ENCODE data around the gene NTRK2.

The NTRK2 gene

DNA sequence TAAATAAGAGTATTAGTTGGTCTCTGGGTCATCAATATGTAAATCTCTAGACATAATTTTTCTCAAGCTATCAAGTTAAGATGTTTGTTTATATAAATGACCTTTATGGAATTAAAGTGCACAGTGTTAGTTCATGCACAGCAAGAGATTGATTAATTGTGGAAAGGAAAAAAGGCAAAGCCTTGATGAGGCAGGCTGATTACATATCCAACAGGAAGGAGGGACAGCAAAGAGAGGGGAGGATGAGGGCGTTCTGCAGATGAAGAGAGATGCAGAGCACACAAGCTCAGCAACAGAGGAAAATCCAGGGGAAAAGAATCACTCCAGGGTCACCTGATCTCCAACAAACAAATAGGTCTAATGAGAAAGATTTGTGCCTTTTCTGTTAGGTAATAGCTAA is 16.5 kb downstream of the NTRK2 start:
- DNase-seq, result no peak

DNA sequence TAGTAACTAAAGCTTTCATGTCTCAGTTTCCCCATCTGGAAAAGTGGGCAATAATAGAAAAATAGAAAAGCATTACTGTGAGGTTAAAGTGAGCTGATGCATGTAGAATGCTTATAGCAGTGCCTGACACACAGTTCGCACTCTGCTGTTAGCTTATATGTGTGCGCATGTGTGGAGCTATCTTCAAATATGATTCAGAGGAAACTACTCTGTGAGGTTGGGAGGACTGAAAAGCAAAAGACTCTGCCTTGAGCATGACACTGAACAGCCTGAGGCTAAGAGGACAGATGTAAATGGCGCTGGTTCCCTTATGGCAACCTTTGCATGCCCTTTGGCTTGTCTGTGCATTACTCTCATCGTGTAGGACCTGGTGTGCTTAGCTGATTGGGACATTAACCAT is 19.4 kb downstream of the NTRK2 start:
- no peak for DNase-seq

DNA sequence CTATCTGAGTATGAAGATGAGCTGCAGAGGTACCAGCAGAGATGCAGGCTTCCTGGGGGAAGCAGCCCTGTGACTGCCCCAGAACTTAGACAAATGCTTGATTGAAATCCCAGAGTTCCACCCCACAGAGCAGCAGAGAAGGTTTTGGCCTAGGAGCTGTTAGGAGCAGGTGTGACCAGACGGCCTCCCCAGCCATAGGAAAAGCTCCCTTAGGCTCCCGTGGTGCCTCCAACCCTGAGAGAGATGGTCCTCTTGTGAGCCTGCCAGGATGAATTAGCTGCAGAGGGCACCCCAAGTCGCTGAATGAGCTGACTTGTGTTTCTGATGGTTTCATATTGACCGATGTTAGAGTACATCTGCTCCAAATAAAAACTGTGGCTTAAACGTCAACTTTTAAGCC is 22.1 kb downstream of the NTRK2 start:
- no peak for DNase-seq

DNA sequence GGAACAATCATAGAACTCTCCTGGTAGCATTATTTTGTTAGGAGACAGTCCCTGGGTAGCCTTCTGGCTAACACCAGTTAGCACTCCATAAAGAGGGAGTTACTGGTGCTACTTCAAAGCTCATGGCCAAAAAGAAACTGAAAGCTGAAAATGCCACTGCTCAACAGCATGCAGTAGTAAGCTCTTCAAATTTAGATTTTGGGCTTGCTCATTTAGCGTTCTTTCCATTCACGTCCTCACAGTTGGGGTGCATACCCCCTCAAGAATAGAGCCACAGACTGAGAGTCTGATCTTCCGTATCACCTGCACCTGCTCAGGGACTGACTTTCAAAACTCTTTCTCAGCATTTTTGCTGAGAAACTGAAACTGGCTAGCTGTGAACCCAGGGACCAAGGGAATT is 24.7 kb downstream of the NTRK2 start:
- DNase-seq, result no peak

DNA sequence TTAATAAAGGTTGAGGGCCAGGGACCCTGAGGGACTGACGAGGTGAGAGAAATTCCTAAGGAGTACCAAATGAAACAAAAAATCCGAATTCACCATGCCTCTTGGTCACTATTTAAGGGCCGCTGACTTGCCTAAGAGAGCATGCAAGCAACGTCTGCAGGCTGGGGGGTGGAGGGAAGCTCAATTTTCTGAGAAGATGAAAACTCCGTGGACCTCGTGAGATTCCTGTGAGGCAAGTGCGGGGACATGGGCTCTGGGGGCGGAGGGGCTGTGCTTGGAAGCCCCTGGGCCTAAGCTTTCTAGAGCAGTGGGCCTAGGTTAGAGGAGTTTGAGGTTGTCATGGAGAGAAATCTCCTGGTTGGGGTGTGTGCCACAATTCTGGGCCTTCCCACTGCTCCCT is 27.5 kb downstream of the NTRK2 start:
- DNase-seq, result no peak

DNA sequence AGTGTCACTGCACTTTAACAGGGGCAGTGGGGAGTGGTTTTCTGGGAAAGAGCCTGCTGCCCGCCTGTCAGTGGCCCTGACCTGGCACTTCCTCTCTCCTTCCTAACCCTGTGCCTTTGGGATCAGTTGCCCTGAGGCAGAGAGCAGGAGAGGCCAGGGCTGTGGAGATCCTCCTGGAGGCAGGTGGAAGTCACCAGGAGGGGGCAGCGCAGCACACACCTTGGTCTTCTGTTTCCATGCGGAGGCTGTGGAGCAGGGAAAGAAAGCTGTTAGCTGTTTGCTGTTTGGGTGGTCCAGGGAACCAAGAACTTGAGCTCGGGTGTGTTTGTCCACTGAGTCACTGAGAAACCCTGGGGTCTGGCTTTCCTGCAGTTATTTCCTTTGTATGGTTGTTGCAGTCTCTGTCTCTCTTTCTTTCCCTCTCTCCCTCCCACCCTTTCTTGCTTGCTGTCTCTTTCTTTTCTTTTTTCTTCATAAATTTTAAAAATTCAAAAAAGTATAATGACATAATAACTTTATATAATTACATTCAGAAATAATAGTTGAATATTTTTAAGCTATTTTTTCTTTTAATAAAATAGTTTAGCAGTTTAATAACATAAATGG is 28.1 kb downstream of the NTRK2 start:
- DNase-seq, result peak in 1 of 2 donors; percentile 29

- DNase-seq, result no peak
Measured at GRCh38 chr9:84698323-84698722, 28.8 kb downstream of the NTRK2 start.

GRCh38 chr9:84699984-84700383 is 30.5 kb downstream of the NTRK2 start:
- DNase-seq, result no peak

DNA sequence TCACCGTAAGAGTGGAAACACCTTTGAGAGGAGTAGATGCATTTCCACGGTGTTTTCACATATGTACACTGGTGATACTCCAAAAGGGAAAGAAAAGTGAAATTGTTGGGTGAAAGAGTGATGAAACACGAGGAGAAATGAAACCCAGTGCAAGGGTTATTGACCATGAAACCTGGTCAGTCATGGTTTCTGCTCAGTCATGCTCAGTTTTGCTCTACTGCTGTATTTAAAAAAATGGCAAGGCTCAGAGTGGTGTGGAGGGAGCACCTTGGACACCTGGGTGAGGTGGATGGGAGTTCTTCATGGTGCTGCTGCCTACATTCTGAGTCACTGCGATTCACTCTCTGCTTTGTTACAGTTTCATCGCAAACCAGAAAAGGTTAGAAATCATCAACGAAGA is 32.3 kb downstream of the NTRK2 start:
- DNase-seq, result no peak

GRCh38 chr9:84702471-84702870 is 32.9 kb downstream of the NTRK2 start:
- no peak for DNase-seq

DNA sequence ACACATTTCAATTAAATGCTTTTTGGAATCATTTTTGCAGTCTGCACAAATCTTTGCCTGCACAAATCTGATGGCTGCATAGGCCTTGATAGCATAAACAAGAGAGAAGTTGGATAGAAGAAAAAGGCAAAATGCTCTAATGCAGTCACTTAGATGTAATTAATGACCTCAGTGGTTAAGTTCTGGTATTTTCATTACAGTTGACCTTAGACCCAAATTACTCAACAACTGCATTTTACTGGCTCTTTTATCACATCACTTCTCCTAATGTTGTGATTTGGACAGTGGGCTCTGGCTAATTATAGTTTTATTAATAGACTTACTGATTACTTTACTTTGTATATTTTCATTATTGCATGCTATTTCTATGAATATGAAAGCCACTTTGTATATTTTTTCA is 34.3 kb downstream of the NTRK2 start:
- DNase-seq, result no peak

DNA sequence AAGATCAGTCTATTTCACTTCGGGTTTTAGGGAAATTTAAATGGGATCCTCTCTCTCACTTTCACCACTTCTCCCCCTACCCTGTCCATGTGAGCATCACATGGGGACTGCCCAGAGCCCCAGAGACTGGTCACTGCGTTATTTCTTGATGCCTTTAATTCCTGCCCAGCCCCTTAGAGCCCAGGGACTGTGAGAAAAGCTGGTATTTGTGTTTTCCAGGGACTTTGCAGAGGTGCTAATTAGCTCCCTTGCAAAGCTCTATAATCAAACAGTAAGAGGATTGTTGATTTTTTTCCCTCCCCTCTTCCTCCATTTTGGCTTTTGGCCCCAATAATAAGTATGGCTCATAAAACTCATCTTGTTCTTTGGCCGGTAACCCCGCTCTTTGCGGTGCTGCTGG is 35.6 kb downstream of the NTRK2 start:
- DNase-seq, result no peak

- DNase-seq, result no peak
Measured at GRCh38 chr9:84708400-84708799, 38.9 kb downstream of the NTRK2 start.

DNA sequence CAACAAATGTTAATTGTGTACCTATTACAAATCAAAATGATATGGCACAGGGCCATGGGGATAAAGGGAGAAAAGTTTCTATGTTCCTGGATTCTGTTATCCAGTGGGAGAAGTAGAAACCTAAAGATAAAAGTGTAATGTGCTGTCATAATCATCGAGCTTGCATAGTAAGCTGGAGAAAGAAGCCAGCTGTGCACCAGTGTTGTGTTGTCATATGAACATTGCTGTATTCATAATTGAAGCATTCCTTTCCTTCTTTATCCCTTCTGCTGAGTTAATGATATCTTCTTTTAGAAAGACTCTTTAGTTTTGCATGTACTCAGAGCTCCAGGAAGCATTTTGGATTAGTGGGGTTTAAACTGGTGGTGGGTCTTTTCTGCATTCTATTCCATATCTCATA is 39.5 kb downstream of the NTRK2 start:
- DNase-seq, result no peak

- DNase-seq, result no peak
Measured at GRCh38 chr9:84710701-84711397, 41.3 kb downstream of the NTRK2 start.

DNA sequence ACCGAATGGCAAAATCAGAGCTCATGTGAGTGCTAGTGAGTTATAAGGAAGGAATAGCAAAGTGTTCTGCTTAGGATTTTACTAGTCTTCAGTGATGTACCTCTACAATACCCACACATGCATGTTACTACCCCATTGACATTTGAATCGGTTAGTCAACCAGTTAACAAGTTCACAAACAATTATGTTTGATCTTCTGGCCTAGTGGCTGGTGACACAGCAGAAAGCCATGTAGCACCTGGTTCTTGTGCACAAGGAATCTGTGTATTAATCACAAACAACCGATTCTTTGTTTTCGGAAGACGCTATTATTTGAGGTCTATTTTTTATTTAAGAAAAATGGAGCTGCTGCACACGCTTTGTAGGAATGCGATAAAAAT is 41.9 kb downstream of the NTRK2 start:
- DNase-seq, result no peak

DNA sequence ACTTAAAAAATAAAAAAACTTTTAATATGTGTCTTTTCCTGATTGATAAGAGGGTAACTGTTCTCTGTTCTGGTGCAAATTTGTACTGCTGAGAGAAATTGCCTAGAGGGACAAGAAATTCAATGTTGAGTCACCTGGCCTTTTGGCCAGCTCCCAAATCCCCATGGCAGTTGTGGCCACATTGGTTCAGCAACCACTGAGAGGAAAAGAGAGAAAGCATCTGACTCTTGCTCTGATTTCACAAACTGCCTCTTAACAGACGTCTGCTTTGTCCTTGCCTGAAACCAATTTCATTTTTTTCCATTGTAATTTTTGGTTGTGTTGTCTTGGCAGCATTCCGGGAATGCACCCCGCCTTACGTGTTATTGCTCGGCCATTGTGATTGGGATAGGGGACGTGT is 42.4 kb downstream of the NTRK2 start:
- DNase-seq, result no peak

DNA sequence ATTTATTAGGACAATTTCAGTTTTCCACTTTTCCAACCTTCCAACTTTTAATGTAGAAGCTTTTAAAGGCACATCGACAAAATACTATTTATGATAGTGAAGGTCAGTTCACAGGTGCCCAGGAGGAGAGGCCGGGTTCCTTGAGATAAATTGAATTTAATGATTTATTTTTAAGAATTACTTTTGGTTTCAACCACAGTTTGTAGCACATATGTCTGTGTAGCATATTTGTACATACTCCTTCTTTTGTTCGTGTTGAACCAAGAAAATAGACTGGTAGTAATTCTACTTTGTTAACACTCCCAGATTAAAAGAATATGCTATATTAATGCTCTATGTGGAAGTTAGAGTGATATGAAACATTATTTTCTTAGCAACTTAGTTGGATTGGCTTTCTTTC is 46.7 kb downstream of the NTRK2 start:
- DNase-seq, result no peak

- no peak for DNase-seq
Measured at GRCh38 chr9:84718476-84718875, 48.9 kb downstream of the NTRK2 start.

- no peak for DNase-seq
Measured at GRCh38 chr9:84722388-84722989, 53.0 kb downstream of the NTRK2 start.

GRCh38 chr9:84723426-84723825 is 53.9 kb downstream of the NTRK2 start:
- DNase-seq, result no peak

DNA sequence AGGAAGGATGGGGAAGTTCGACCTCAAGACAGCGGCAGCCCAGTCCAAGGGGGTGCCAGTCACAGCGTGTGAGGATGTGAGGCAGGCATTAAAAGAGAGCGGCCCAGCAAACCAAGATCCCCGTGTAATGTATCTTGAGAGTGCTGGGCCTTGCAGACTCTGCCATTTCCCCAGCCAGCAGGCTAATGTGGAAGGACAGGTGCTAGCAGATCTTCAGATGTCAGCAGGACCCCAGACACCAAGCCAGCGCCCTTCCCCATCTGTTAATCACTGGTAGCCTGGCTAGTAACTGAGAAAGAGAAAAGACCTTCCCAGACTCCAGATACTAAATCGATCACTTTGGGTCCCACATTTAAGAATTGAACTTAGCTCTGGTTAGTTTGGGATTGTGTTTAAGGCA is 62.2 kb downstream of the NTRK2 start:
- no peak for DNase-seq

DNA sequence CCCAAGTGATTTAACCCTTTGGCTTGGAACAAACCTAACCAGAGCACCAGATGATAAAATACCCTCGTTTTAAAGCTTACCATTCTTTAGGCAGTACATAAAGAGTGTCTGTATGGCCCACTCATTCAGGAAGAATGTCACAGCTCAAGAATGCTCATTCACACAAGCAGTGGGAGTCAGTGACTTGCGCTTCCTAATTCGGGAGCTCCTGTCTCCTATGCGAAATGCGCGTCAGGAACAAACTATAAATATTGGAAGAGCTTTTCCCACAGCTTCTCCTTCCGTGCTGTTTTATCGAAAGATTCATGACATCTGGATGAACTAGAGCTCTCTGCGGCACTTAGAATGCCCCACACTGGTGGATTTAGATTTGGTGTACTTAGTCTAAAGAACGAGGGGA is 66.6 kb downstream of the NTRK2 start:
- DNase-seq, result no peak

GRCh38 chr9:84736536-84736935 is 67.0 kb downstream of the NTRK2 start:
- no peak for DNase-seq

DNA sequence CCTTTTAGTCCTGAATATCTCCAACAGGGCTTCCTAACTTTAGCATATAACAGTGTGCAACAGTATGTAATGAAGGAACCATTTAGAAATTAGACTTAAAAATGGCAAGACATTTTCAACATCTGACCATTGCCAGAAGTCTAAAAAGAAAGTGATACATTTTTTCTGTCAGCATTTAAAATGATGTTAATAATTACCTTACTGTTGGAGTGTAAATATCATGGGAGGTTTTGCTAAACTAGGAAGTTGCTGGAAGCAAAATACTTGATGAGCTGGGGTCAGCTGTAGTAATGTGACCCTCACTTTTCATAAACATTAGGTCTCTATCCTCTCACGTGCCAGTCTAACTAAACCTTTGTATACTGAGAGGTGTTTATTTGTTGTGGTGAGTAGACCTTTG is 68.8 kb downstream of the NTRK2 start:
- DNase-seq, result no peak
